Measurements from ENCODE around the gene CDH13.

GRCh38 chr16:83539736-83540490 is 913.1 kb downstream of the CDH13 start:
- no peak for TF ChIP-seq PHF21A (IDR thresholded peaks at IDR 0.05; ENCODE audit: borderline replicate concordance, low read depth)
- TF ChIP-seq SRF (CRISPR knock-in tag; IDR thresholded peaks at IDR 0.05): no peak
- no peak for TF ChIP-seq CTCF (IDR thresholded peaks at IDR 0.05 in 2 of 3, conservative IDR thresholded peaks at IDR 0.05 in 1 of 3; ENCODE audit: insufficient read depth in 2 of 3, low read depth in 1 of 3, low read length in 3 of 3)
- TF ChIP-seq, protein P1, sequence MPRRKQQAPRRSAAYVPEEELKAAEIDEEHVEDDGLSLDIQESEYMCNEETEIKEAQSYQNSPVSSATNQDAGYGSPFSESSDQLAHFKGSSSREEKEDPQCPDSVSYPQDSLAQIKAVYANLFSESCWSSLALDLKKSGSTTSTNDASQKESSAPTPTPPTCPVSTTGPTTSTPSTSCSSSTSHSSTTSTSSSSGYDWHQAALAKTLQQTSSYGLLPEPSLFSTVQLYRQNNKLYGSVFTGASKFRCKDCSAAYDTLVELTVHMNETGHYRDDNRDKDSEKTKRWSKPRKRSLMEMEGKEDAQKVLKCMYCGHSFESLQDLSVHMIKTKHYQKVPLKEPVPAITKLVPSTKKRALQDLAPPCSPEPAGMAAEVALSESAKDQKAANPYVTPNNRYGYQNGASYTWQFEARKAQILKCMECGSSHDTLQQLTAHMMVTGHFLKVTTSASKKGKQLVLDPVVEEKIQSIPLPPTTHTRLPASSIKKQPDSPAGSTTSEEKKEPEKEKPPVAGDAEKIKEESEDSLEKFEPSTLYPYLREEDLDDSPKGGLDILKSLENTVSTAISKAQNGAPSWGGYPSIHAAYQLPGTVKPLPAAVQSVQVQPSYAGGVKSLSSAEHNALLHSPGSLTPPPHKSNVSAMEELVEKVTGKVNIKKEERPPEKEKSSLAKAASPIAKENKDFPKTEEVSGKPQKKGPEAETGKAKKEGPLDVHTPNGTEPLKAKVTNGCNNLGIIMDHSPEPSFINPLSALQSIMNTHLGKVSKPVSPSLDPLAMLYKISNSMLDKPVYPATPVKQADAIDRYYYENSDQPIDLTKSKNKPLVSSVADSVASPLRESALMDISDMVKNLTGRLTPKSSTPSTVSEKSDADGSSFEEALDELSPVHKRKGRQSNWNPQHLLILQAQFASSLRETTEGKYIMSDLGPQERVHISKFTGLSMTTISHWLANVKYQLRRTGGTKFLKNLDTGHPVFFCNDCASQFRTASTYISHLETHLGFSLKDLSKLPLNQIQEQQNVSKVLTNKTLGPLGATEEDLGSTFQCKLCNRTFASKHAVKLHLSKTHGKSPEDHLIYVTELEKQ (CRISPR knock-in tag; IDR thresholded peaks at IDR 0.05): no peak
- no peak for TF ChIP-seq TRIM28 (IDR thresholded peaks at IDR 0.05)
- TF ChIP-seq, protein P2, sequence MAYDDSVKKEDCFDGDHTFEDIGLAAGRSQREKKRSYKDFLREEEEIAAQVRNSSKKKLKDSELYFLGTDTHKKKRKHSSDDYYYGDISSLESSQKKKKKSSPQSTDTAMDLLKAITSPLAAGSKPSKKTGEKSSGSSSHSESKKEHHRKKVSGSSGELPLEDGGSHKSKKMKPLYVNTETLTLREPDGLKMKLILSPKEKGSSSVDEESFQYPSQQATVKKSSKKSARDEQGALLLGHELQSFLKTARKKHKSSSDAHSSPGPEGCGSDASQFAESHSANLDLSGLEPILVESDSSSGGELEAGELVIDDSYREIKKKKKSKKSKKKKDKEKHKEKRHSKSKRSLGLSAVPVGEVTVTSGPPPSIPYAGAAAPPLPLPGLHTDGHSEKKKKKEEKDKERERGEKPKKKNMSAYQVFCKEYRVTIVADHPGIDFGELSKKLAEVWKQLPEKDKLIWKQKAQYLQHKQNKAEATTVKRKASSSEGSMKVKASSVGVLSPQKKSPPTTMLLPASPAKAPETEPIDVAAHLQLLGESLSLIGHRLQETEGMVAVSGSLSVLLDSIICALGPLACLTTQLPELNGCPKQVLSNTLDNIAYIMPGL (CRISPR knock-in tag; IDR thresholded peaks at IDR 0.05): no peak
- no peak for TF ChIP-seq ELF1 (tag; IDR thresholded peaks at IDR 0.05)
- TF ChIP-seq, protein P3, sequence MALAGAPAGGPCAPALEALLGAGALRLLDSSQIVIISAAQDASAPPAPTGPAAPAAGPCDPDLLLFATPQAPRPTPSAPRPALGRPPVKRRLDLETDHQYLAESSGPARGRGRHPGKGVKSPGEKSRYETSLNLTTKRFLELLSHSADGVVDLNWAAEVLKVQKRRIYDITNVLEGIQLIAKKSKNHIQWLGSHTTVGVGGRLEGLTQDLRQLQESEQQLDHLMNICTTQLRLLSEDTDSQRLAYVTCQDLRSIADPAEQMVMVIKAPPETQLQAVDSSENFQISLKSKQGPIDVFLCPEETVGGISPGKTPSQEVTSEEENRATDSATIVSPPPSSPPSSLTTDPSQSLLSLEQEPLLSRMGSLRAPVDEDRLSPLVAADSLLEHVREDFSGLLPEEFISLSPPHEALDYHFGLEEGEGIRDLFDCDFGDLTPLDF (CRISPR knock-in tag; IDR thresholded peaks at IDR 0.05): no peak
- no peak for TF ChIP-seq THAP7 (CRISPR knock-in tag; IDR thresholded peaks at IDR 0.05)
- TF ChIP-seq PHF8 (IDR thresholded peaks at IDR 0.05; ENCODE audit: borderline replicate concordance, low read length): no peak
- TF ChIP-seq TAF1 (IDR thresholded peaks at IDR 0.05; ENCODE audit: control insufficient read depth, extremely low read depth, insufficient read depth, low read length, severe bottlenecking): no peak
- TF ChIP-seq, protein P4, sequence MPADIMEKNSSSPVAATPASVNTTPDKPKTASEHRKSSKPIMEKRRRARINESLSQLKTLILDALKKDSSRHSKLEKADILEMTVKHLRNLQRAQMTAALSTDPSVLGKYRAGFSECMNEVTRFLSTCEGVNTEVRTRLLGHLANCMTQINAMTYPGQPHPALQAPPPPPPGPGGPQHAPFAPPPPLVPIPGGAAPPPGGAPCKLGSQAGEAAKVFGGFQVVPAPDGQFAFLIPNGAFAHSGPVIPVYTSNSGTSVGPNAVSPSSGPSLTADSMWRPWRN (IDR thresholded peaks at IDR 0.05; ENCODE audit: low read depth): no peak

Measured in K562 (cell line).